Panc1 (cell line): Measurements from ENCODE around the gene WNK1.

ENCODE experiments used
- POLR2AphosphoS5 ChIP-seq: IDR thresholded peaks from 2 replicates; pipeline ENCODE4 v1.6.1; 2012; ENCODE audit warnings: mild to moderate bottlenecking, low read depth, low read length, moderate library complexity
- TCF7L2 ChIP-seq: IDR thresholded peaks from 2 replicates; pipeline ENCODE4 v1.6.1; 2011; ENCODE audit warnings: mild to moderate bottlenecking, low read depth, low read length, inconsistent platforms
- TF ChIP-seq, protein P1 (sequence below): fragments of 450-650 bp; IDR thresholded peaks from 2 replicates; pipeline ENCODE4 v1.5.1; 2017; ENCODE audit warnings: mild to moderate bottlenecking
- TF ChIP-seq, protein P2 (sequence below), 2 experiments: IDR thresholded peaks; 2 replicates each; pipeline ENCODE4 v1.6.1; 2011 to 2012; ENCODE audit warnings: low read depth in 2 of 2, control low read depth in 1 of 2, low read length in 1 of 2, mild to moderate bottlenecking in 1 of 2, moderate library complexity in 1 of 2; ENCODE audit not compliant: insufficient read depth in 1 of 2

DNA sequence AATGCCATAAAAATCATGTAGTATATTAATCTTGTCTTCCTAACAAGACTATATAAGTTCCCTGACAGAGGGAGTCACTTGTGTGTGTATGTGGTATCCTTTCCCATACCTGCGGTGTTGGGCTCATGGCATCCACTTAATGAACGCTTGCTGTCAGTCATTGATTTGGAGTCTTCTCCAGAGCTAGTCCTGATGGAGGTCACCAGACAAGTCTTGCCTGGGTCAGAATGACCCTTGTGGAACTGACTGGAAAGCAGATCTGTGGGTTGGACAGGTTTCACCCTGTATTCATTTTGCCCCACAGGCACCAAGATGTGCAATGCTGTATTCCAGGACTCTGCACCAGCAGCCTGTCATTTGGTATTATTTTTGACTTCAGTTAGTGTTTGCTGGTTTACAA lies 27.3 kb upstream of the WNK1 start:
- TF ChIP-seq, protein P1, sequence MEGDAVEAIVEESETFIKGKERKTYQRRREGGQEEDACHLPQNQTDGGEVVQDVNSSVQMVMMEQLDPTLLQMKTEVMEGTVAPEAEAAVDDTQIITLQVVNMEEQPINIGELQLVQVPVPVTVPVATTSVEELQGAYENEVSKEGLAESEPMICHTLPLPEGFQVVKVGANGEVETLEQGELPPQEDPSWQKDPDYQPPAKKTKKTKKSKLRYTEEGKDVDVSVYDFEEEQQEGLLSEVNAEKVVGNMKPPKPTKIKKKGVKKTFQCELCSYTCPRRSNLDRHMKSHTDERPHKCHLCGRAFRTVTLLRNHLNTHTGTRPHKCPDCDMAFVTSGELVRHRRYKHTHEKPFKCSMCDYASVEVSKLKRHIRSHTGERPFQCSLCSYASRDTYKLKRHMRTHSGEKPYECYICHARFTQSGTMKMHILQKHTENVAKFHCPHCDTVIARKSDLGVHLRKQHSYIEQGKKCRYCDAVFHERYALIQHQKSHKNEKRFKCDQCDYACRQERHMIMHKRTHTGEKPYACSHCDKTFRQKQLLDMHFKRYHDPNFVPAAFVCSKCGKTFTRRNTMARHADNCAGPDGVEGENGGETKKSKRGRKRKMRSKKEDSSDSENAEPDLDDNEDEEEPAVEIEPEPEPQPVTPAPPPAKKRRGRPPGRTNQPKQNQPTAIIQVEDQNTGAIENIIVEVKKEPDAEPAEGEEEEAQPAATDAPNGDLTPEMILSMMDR: no peak
- TF ChIP-seq, protein P2, sequence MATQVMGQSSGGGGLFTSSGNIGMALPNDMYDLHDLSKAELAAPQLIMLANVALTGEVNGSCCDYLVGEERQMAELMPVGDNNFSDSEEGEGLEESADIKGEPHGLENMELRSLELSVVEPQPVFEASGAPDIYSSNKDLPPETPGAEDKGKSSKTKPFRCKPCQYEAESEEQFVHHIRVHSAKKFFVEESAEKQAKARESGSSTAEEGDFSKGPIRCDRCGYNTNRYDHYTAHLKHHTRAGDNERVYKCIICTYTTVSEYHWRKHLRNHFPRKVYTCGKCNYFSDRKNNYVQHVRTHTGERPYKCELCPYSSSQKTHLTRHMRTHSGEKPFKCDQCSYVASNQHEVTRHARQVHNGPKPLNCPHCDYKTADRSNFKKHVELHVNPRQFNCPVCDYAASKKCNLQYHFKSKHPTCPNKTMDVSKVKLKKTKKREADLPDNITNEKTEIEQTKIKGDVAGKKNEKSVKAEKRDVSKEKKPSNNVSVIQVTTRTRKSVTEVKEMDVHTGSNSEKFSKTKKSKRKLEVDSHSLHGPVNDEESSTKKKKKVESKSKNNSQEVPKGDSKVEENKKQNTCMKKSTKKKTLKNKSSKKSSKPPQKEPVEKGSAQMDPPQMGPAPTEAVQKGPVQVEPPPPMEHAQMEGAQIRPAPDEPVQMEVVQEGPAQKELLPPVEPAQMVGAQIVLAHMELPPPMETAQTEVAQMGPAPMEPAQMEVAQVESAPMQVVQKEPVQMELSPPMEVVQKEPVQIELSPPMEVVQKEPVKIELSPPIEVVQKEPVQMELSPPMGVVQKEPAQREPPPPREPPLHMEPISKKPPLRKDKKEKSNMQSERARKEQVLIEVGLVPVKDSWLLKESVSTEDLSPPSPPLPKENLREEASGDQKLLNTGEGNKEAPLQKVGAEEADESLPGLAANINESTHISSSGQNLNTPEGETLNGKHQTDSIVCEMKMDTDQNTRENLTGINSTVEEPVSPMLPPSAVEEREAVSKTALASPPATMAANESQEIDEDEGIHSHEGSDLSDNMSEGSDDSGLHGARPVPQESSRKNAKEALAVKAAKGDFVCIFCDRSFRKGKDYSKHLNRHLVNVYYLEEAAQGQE (IDR thresholded peaks at IDR 0.05; ENCODE audit: insufficient read depth in 1 of 2, low read depth in 2 of 2, low read length in 1 of 2): no peak
- TF ChIP-seq POLR2AphosphoS5 (no peak), TCF7L2 (no peak)
